Measurements from ENCODE around the gene SOS2.
"Not testable (repeated sequence)": the region's sequence is repeated elsewhere in the genome, so short reads cannot be mapped to it uniquely, and the experiment has no call there.

The SOS2 gene

DNA sequence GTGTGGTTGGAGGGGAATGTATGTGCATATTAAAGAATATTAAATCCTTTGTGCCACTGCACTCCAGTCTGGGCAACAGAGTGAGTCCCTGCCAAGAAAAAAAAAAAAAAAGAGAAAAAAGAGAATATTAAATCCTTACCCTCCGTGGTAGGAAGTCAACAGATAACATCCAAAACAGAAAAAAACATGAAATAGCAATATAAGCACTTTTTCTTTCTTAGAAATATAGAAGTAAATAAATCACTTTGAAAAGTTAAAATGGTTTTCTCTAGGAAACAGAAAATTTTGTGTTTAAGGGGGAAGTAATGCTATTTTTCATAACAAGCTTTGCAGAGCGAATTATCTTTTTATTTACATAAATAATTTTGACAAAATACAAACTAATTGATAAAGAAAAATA lies 17.6 kb downstream of the SOS2 start:
- H3K9me3 Mint-ChIP-seq: no peaks in the 10 kb centered on the region
- H3K4me3 Mint-ChIP-seq: peak overlapping the region; percentile 54
- H3K36me3 Mint-ChIP-seq (ENCODE audit: low read depth): no peaks in the 10 kb centered on the region
- H3K4me1 Mint-ChIP-seq (ENCODE audit: low read depth): peaks cover 22% of the 10 kb centered on the region
- peak overlapping the region; percentile 41 for H3K27ac Mint-ChIP-seq
- intact Hi-C loops (cut with micrococcal nuclease): no loop called here
- H3K27me3 Mint-ChIP-seq: no peaks in the 10 kb centered on the region

DNA sequence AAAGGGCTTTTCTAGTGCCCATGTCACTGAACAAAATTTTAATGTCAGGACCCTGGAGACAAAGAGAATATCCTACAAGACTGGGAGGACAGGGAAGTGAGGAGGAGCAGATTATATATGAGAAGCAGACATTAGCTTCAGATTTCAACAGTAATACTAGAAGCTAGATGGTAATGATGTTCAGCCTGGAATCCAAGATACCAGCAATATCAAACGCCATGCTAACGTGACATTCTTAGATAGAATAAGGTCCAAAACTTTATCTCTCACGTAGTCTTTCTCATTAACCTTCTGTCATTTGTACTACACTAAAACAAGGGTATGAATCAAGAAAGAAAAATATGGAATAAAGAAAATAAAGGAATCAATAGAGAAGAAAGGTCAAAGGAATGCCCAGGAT lies 18.7 kb downstream of the SOS2 start:
- no peaks in the 10 kb centered on the region for H3K36me3 Mint-ChIP-seq (ENCODE audit: low read depth)
- H3K4me3 Mint-ChIP-seq: no peak overlapping the region
- no peaks in the 10 kb centered on the region for H3K9me3 Mint-ChIP-seq
- H3K27ac Mint-ChIP-seq: peak overlapping the region; percentile 41
- intact Hi-C loops (cut with micrococcal nuclease): no loop called here
- H3K4me1 Mint-ChIP-seq (ENCODE audit: low read depth): peaks cover 15% of the 10 kb centered on the region
- H3K27me3 Mint-ChIP-seq: no peaks in the 10 kb centered on the region

DNA sequence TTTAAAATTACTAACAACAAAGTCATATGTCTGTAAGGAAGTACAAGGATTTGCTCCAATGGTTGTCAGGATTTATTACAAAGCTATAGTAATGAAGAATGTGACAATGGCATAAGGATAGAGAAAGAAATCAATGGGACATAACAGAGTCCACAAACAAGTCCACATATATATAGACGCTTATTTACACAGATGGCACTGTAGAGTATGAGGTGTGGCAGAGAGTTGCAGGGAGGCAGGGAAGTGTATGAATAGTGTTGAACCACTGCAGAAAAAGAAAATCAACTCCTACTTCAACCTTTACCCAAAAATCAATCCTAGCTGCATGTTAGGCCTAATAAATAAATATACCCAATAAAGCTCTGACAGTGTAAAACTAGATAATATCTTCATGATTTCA lies 21.3 kb downstream of the SOS2 start:
- Mint-ChIP-seq H3K4me3 (no peak overlapping the region), H3K27me3 (no peaks in the 10 kb centered on the region), H3K9me3 (no peaks in the 10 kb centered on the region), H3K36me3 (ENCODE audit: low read depth) (no peaks in the 10 kb centered on the region), H3K27ac (no peak overlapping the region), H3K4me1 (ENCODE audit: low read depth) (peaks cover 18% of the 10 kb centered on the region)
- intact Hi-C loops (cut with micrococcal nuclease): no loop called here

DNA sequence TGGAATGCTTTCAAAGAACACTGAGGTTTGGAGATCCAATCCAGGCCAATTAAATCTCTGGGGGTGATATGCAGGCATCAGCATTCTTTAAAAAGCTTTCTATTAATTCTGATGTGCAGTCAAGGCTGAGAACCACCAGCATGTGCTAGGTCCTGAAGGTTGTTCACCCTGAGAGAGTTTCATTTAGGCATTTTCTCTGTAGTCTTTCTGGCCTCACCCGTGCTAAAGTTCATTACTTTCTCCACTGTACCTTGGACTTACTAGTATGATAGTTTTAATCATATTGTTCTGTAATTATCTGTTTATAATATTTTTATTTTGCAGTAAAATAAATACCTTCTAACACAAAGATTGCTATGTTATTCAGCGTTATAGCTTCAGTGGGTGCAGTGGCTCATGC lies 32.9 kb downstream of the SOS2 start:
- no peak overlapping the region for H3K4me3 Mint-ChIP-seq
- H3K36me3 Mint-ChIP-seq (ENCODE audit: low read depth): peaks cover 66% of the 10 kb centered on the region
- intact Hi-C loops (cut with micrococcal nuclease): no loop called here
- no peaks in the 10 kb centered on the region for H3K9me3 Mint-ChIP-seq
- no peaks in the 10 kb centered on the region for H3K27me3 Mint-ChIP-seq
- no peaks in the 10 kb centered on the region for H3K4me1 Mint-ChIP-seq (ENCODE audit: low read depth)
- H3K27ac Mint-ChIP-seq: no peak overlapping the region

DNA sequence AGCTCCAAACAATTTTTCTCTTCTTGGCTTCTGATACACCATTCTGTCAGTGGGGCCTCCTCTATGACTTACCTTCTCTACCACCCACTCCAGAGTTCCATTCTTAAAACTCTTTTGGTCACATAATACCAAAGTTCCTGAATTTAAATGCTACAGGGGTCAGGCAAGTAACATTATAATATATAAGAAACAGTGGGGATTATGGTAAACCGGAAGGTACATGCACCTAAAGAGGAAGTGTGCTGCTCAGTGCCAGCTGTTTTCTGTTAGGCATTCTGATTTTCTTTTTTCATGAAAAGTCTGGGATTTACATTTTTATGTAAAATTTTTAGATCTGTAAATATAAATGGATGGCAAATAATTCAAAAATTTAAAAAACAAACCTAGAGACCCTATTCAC lies 39.9 kb downstream of the SOS2 start:
- H3K27me3 Mint-ChIP-seq: no peaks in the 10 kb centered on the region
- no peaks in the 10 kb centered on the region for H3K4me1 Mint-ChIP-seq (ENCODE audit: low read depth)
- no peaks in the 10 kb centered on the region for H3K9me3 Mint-ChIP-seq
- peaks cover 69% of the 10 kb centered on the region for H3K36me3 Mint-ChIP-seq (ENCODE audit: low read depth)
- intact Hi-C loops (cut with micrococcal nuclease): no loop called here
- no peak overlapping the region for H3K4me3 Mint-ChIP-seq
- H3K27ac Mint-ChIP-seq: no peak overlapping the region

DNA sequence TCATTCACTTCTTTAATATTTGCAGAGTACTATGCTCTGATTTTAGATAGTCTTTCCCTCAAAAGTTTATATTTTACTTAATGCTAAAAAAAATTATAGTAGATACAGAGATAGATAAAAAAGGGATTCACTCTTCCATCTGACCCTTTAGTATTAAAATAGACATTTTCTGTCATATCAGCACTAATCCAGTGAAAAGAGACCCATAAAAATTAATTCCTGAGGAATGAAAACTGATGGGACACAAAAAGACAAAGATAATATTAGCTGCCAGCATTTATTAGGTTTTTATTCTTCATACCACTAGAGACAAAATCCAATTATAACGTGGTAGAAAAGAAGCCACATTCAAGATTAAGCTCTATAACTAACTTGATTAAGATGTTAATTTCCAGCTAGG lies 45.3 kb downstream of the SOS2 start:
- Mint-ChIP-seq H3K9me3 (no peaks in the 10 kb centered on the region), H3K36me3 (ENCODE audit: low read depth) (peaks cover 57% of the 10 kb centered on the region), H3K27ac (no peak overlapping the region), H3K27me3 (no peaks in the 10 kb centered on the region), H3K4me1 (ENCODE audit: low read depth) (no peaks in the 10 kb centered on the region), H3K4me3 (no peak overlapping the region)
- intact Hi-C loops (cut with micrococcal nuclease): no loop called here

DNA sequence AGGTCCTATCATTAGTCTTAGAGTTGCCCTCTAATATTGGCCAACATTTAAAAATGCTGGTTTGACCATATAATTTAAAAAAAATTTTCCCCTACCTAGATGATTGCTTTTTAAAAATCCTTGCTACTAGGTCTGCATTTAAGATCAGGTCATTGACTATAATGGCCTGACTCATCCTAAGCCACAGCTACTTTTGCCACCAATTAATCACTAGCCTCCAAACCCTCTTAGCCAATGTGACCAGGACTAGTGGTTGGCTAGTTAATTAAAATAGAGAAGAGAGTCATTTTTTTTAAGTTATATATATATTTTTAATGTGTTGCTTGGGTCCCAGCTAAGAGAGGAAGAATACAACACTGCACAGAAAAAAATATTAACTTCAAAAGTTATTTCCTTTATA lies 57.5 kb downstream of the SOS2 start:
- H3K27me3 Mint-ChIP-seq: no peaks in the 10 kb centered on the region
- H3K4me1 Mint-ChIP-seq (ENCODE audit: low read depth): no peaks in the 10 kb centered on the region
- intact Hi-C loops (cut with micrococcal nuclease): loop anchor here (5.0 kb wide), 1 partner anchor 42 kb away; no protein-coding TSS in a partner anchor
- H3K27ac Mint-ChIP-seq: no peak overlapping the region
- no peak overlapping the region for H3K4me3 Mint-ChIP-seq
- H3K36me3 Mint-ChIP-seq (ENCODE audit: low read depth): peaks cover 60% of the 10 kb centered on the region
- no peaks in the 10 kb centered on the region for H3K9me3 Mint-ChIP-seq

DNA sequence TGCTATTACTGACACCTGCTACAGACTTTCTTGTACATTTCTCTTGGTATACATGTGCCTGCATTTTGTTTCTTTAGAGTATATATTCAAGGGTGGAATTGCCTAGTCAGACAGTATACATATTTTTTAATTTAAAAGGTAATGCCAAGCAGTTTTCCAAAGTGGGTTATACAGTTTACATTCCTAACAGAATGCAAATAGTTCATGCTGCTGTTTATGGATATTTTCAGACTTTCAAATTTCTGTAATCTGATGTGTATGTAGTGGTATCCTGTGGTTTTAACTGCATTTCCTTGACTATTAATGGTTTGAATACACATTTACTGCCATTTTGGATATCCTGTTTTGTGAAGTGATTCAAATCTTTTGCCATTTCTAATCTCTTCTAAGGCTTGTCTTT lies 59.5 kb downstream of the SOS2 start:
- H3K27ac Mint-ChIP-seq: no peak overlapping the region
- peaks cover 57% of the 10 kb centered on the region for H3K36me3 Mint-ChIP-seq (ENCODE audit: low read depth)
- no peaks in the 10 kb centered on the region for H3K27me3 Mint-ChIP-seq
- H3K4me1 Mint-ChIP-seq (ENCODE audit: low read depth): no peaks in the 10 kb centered on the region
- intact Hi-C loops (cut with micrococcal nuclease): loop anchor here (5.0 kb wide), 1 partner anchor 40 kb away; no protein-coding TSS in a partner anchor
- no peak overlapping the region for H3K4me3 Mint-ChIP-seq
- no peaks in the 10 kb centered on the region for H3K9me3 Mint-ChIP-seq

DNA sequence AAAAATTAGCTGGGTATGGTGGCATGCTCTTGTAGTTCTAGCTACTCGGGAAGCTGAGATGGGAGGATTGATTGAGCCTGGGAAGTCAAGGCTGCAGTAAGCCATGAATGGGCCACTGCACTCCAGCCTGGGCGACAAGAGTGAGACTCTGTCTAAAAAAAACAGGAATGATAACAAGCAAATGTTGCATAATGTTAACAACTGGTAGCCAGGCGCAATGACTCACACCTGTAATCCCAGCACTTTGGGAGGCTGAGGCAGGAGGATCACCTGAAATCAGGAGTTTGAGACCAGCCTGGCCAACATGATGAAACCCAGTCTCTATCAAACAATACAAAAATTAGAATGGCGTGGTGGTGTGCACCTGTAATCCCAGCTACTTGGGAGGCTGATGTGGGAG lies 64.0 kb downstream of the SOS2 start:
- H3K27ac Mint-ChIP-seq; H3K27me3 Mint-ChIP-seq; H3K9me3 Mint-ChIP-seq; H3K4me3 Mint-ChIP-seq; H3K4me1 Mint-ChIP-seq (ENCODE audit: low read depth); intact Hi-C loops (cut with micrococcal nuclease): not testable (repeated sequence)
- peaks cover 51% of the 10 kb centered on the region for H3K36me3 Mint-ChIP-seq (ENCODE audit: low read depth)

DNA sequence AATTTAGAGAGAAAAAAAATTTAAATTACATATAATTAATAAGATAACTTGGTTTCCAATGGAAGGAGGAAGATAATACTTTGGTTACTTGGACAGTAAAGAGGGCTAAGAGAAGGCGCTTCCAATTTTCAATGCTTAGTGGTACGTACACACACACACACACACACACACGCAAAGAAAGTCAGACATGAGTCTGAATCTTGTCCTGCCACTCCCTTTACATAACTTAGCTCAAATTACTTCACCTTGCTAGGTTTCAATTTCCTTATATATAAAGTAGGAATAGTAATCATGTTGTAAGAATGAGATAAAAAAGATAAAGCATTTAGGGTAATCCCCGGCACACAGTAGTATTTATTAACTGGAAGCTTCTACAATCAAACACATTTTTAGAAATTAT lies 75.3 kb downstream of the SOS2 start:
- no peak overlapping the region for H3K4me3 Mint-ChIP-seq
- H3K4me1 Mint-ChIP-seq (ENCODE audit: low read depth): no peaks in the 10 kb centered on the region
- no peaks in the 10 kb centered on the region for H3K9me3 Mint-ChIP-seq
- H3K27ac Mint-ChIP-seq: no peak overlapping the region
- intact Hi-C loops (cut with micrococcal nuclease): no loop called here
- H3K36me3 Mint-ChIP-seq (ENCODE audit: low read depth): peaks cover 72% of the 10 kb centered on the region
- H3K27me3 Mint-ChIP-seq: no peaks in the 10 kb centered on the region

DNA sequence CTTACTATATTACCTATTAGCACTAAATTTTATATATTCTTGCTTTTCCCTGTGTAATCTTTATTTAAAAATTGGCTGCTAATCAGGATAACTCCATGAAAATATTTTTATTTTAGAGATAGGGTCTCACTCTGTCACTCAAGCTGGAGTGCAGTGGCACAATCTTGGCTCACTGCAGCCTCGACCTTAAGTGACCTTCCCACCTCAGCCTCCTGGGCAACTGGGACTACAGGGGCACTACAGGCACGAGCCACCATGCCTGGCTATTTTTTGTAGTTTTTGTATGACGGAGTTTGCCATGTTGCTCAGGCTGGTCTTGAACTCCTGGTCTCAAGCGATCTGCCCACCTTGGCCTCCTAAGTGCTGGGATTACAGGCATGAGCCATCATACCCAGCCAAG lies 82.6 kb downstream of the SOS2 start:
- Mint-ChIP-seq H3K36me3 (ENCODE audit: low read depth) (peaks cover 74% of the 10 kb centered on the region), H3K4me3 (no peak overlapping the region), H3K4me1 (ENCODE audit: low read depth) (peaks cover 6% of the 10 kb centered on the region), H3K27me3 (no peaks in the 10 kb centered on the region), H3K9me3 (no peaks in the 10 kb centered on the region), H3K27ac (no peak overlapping the region)
- intact Hi-C loops (cut with micrococcal nuclease): no loop called here

DNA sequence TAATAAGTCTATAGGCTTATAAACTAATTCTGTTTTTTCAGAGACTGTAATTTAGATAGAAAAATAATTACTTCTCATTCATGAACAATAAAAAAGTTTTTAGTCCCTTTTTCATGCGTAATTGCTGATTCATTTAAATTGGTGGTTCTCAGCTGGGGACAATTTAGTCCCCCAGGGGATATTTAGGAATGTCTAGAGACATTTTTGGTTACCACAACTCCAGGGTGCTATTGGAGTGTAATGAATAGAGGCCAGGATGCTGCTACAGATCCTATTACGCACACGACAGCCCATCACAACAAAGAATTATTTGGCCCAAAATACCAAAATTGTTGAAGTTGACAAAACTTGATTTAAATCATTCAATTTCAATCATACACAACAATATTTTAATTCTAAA lies 92.2 kb downstream of the SOS2 start:
- intact Hi-C loops (cut with micrococcal nuclease): no loop called here
- H3K36me3 Mint-ChIP-seq (ENCODE audit: low read depth): peaks cover 40% of the 10 kb centered on the region
- H3K4me3 Mint-ChIP-seq: no peak overlapping the region
- H3K4me1 Mint-ChIP-seq (ENCODE audit: low read depth): no peaks in the 10 kb centered on the region
- H3K27me3 Mint-ChIP-seq: no peaks in the 10 kb centered on the region
- no peak overlapping the region for H3K27ac Mint-ChIP-seq
- H3K9me3 Mint-ChIP-seq: no peaks in the 10 kb centered on the region

DNA sequence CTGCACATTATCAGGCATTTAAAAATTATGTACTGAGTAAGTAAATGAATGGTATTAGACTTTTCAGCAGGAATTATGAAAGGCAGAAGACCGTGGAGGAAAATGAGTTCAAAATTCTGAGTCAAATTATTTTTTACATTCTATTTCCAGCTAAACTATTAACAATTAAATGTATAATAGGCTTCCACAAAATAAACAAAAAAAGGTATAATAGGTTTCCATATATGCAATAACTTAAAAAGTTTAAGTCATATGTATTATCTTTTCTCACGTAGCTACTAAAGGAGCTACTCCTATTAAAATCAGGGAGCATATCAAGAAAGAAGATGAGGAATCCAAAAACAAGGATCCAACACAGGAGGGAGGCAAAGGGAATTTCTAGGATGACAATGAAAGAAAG lies 103.6 kb downstream of the SOS2 start:
- Mint-ChIP-seq H3K27me3 (no peaks in the 10 kb centered on the region), H3K4me1 (ENCODE audit: low read depth) (no peaks in the 10 kb centered on the region), H3K36me3 (ENCODE audit: low read depth) (peaks cover 89% of the 10 kb centered on the region), H3K4me3 (no peak overlapping the region), H3K27ac (no peak overlapping the region), H3K9me3 (no peaks in the 10 kb centered on the region)
- intact Hi-C loops (cut with micrococcal nuclease): no loop called here

DNA sequence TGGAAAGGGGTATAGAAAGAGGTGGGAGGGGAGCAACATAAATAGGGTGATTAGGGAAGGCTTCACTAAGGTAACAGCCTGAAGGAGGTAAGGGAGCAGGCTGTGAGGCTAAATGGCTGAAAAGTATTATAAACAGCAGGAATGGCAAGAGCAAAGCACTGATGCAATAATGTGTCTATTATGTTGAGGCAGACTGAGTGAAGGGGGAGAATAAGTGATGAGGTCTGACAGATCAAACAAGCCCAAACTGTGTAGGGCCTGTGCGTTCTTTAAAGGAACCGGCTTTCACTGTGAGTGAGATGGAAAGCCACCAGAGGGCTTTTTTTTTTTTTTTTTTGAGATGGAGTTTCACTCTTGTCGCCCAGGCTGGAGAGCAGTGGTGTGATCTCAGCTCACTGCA lies 108.3 kb downstream of the SOS2 start:
- intact Hi-C loops (cut with micrococcal nuclease): no loop called here
- no peaks in the 10 kb centered on the region for H3K27me3 Mint-ChIP-seq
- no peak overlapping the region for H3K27ac Mint-ChIP-seq
- H3K4me1 Mint-ChIP-seq (ENCODE audit: low read depth): no peaks in the 10 kb centered on the region
- no peaks in the 10 kb centered on the region for H3K9me3 Mint-ChIP-seq
- no peak overlapping the region for H3K4me3 Mint-ChIP-seq
- H3K36me3 Mint-ChIP-seq (ENCODE audit: low read depth): peaks cover 84% of the 10 kb centered on the region

DNA sequence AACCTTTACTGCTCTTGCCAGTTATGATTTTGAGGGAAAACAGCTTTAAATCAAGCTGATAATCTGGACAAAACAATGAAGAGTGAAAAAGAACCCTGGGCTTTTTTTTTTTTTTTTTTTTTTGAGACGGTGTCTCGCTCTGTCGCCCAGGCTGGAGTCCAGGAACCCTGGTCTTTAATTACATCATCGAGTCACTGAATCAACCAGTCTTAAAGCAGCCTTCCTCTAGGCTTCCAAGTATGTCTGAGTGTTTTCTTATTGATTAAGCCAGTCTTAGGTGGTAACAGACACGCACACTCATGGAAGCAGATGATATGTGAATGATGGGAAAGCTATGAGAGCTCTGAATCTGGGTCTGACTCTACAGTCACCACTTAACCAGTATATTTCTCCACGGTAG lies 109.1 kb downstream of the SOS2 start:
- H3K27ac Mint-ChIP-seq: no peak overlapping the region
- intact Hi-C loops (cut with micrococcal nuclease): no loop called here
- peaks cover 78% of the 10 kb centered on the region for H3K36me3 Mint-ChIP-seq (ENCODE audit: low read depth)
- H3K4me3 Mint-ChIP-seq: no peak overlapping the region
- H3K9me3 Mint-ChIP-seq: no peaks in the 10 kb centered on the region
- H3K27me3 Mint-ChIP-seq: no peaks in the 10 kb centered on the region
- no peaks in the 10 kb centered on the region for H3K4me1 Mint-ChIP-seq (ENCODE audit: low read depth)

All from dendritic cell treated with granulocyte-macrophage colony-stimulating factor and Interleukin-4, amounts not matched to agents 40 ng/mL and 50 ng/mL, for 4 days (primary cell).